A673 (cell line): Measurements from ENCODE around the gene PTX4.

Experiments used
- EZH2 ChIP-seq: fragments of 200-600 bp; sonication (generic); IDR thresholded peaks from 2 replicates; pipeline ENCODE4 v1.6.1; 2017; ENCODE audit warnings: borderline replicate concordance, low read depth, mild to moderate bottlenecking, mixed read lengths, antibody characterized with exemption, low read length; ENCODE audit not compliant: poor library complexity, severe bottlenecking
- TF ChIP-seq, protein P1 (sequence below): fragments of 300-800, 200-600 bp; sonication (generic); conservative IDR thresholded peaks from 2 replicates; pipeline ENCODE4 v1.5.1; 2017; ENCODE audit warnings: low read depth, mild to moderate bottlenecking, antibody characterized with exemption, low read length, moderate library complexity, mixed read lengths

DNA sequence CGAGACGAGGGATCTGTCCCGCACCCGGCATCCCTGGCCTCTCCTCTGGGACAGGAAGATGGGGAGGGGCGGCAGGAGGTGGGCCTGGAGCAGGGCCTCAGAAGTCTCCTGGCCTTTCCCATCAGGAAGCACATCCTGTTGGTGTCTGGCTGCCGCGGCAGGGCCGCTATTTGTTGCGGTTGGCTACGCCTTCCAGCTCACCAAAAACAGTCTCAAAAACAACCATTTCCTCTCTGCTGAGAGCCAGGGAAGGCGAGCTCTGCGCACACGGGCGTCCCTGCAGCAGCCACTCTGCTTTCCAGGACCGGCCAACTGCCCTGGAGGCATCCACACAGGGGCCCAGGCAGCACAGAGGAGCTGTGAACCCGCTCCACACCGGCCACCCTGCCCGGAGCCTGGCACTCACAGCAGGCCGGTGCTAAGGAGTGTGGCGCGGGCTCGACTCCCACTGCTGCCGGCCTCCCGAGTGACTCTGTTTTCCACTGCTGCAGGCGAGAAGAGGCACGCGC is 44.8 kb upstream of the PTX4 start, which contains the start of gene TMEM204:
- TF ChIP-seq, protein P1, sequence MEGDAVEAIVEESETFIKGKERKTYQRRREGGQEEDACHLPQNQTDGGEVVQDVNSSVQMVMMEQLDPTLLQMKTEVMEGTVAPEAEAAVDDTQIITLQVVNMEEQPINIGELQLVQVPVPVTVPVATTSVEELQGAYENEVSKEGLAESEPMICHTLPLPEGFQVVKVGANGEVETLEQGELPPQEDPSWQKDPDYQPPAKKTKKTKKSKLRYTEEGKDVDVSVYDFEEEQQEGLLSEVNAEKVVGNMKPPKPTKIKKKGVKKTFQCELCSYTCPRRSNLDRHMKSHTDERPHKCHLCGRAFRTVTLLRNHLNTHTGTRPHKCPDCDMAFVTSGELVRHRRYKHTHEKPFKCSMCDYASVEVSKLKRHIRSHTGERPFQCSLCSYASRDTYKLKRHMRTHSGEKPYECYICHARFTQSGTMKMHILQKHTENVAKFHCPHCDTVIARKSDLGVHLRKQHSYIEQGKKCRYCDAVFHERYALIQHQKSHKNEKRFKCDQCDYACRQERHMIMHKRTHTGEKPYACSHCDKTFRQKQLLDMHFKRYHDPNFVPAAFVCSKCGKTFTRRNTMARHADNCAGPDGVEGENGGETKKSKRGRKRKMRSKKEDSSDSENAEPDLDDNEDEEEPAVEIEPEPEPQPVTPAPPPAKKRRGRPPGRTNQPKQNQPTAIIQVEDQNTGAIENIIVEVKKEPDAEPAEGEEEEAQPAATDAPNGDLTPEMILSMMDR: no peak
- no peak for TF ChIP-seq EZH2
